Measurements from ENCODE around the gene SPG7. TPM values are rescaled to one million over a fixed set of nuclear protein-coding genes. Genes with fewer than 3 reads are reported as not detected.
"Not testable (repeated sequence)": the region's sequence is repeated elsewhere in the genome, so short reads cannot be mapped to it uniquely, and the experiment has no call there.

SPG7 gene
- total RNA-seq, 1 donor = 78.1 TPM

DNA sequence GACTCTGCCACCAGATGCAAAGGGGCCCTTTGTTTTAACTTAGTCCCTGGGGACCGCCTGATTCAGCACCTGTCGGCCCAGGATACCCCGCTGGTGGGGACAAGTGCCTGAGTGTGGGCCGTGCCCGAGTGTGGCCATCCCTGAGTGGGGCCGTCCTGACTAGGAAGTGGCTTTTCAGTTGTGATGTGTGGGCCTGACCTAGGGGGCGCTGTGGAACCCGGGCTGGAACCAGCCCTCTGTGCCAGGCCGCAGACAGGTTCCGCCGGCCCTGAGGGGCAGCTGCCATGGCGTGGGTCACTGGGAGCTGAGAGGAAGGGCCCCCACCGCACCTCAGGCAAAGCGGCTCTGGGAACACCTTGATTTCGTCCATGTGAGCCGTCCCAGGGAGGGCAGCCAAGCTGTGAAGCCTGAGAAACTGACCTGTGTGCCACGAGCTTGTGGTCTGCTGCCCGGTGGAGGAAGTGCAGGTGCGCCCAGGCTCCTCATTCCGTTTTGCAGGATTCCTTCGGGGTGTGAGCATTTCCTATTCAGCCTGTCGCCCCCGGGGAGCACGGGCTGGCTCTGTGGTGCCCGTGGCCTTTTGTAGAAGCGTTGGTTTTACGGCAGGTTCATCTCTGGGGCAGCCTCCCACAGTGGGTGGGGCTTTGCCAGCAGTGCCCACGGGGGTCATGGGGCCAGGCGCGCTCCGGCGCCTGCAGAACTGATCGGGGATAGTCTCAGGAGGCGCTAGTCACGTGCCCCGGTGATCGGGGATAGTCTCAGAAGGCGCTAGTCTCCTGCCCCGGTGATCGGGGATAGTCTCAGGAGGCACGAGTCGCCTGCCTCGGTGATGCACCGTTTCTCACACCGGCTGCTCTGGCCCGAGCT lies 57.5 kb downstream of the SPG7 start:
- no peak for DNase-seq (ENCODE audit: low read depth)
- TF ChIP-seq, protein P1, sequence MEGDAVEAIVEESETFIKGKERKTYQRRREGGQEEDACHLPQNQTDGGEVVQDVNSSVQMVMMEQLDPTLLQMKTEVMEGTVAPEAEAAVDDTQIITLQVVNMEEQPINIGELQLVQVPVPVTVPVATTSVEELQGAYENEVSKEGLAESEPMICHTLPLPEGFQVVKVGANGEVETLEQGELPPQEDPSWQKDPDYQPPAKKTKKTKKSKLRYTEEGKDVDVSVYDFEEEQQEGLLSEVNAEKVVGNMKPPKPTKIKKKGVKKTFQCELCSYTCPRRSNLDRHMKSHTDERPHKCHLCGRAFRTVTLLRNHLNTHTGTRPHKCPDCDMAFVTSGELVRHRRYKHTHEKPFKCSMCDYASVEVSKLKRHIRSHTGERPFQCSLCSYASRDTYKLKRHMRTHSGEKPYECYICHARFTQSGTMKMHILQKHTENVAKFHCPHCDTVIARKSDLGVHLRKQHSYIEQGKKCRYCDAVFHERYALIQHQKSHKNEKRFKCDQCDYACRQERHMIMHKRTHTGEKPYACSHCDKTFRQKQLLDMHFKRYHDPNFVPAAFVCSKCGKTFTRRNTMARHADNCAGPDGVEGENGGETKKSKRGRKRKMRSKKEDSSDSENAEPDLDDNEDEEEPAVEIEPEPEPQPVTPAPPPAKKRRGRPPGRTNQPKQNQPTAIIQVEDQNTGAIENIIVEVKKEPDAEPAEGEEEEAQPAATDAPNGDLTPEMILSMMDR (IDR thresholded peaks at IDR 0.05; ENCODE audit: insufficient read depth, low read length) = peak; percentile 62
- peak overlapping the region; percentile 48 for H3K4me3 ChIP-seq (ENCODE audit: low read depth, low read length)

DNA sequence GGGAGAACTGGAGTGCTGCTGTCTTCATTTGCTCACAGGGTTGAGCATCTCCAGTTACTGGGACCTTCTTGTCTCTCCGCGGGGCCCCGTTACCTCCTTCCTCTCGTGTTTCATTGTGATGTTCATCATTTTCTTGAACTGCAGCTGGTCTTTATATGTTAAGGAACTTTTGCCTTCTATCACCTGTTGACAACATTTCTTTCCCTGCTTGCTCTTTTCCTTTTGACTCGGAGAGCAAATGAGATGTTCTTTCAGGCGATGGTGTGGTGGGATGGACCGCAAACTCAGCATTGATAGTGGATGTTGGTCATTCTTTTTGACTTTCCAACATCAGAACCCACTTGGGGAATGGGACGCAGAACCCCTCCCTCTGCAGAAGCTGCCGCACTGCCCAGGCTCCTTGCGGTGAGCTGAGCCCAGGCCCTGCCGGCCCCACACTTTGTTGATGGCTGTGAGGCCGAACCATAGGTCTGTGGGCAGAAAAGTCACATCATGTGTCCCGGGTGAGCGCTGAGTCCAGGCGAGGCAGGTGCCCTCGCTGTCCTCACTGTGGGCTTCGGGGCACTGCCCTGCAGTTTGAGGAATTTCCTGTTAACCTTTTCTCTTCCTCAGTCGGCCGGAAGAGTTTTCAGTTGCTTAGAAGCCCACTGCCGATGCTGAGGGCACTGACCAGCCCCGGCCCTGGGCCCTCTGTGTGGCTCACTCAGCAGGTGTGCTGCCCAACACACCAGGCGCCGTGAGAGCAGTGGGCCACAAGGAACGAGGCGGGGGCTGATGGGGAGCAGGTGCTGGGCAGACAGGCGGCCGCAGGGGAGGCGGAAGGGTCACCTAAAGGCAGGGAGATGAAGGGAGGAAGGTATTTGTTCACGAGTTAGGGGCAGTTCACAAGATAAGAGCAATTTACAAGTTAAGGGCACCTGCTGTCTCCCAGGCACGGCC lies 59.7 kb downstream of the SPG7 start:
- TF ChIP-seq, protein P1 (IDR thresholded peaks at IDR 0.05; ENCODE audit: insufficient read depth, low read length) = no peak
- no peak overlapping the region for H3K4me3 ChIP-seq (ENCODE audit: low read depth, low read length)
- DNase-seq (ENCODE audit: low read depth) = no peak

DNA sequence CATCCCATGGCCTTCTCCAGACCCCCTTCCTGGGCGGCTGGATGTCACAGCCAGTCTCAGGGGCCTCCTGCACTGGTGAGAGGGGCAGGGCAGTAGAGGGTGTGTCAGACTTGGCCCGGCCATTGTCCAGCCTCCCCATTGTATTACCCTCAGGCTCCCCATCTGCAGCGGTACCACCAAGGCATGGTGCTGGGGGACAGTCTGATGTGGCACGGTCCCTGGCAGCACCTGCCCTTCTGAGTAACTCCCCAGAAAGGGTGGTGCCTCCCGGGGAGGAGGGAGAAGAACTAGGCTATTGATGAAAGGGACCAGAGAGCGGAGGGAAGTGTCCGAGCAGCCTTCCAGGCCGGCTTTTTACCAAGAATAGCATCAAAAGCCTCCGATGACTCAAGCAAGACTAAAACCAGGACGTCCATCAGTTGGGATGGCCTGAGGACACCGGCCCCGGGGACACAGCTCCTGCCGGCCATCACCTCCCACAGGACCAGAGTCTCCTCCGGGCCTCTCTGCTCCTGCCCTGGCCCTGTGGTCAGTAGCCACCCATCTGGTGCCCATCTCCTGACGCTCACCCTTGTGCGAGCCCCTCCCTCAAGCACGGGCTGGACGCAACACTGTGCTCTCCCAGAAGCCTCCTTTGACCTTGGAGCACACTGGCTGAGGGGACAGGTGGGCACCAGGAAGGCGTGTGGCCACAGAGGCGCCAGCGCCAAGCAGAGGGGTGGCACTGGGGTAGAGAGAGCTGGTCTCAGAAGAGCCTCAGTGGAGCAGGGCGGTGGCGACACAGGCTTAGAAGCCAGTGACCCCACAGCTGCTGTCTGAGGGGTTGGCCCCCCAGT lies 61.5 kb downstream of the SPG7 start:
- no peak overlapping the region for H3K4me3 ChIP-seq (ENCODE audit: low read depth, low read length)
- TF ChIP-seq, protein P1 (IDR thresholded peaks at IDR 0.05; ENCODE audit: insufficient read depth, low read length) = no peak
- DNase-seq (ENCODE audit: low read depth) = no peak

DNA sequence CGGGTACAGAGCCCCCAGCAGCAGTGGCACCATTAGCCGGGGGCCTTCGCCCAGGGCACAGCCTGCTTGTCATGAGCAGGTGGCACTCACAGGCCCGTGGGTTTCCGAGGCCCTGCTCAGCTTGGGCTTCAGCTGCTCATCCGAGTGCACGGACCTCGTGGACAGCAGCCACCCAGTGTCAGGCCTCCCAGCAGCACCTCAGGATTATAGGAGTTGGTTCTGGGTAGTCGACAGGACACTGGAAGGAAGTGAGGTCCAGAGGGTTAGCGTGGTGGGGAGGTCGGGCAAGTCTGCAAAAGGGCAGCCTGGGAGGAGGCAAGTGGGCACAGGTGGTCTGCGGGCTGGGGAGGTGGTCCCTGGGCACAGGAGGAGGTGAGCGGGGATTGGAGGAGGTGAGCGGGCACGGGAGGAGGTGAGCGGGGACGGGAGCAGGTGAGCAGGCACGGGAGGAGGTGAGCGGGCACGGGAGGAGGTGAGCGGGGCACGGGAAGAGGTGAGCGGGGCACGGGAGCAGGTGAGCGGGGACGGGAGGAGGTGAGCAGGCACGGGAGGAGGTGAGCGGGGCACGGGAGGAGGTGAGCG lies 62.2 kb downstream of the SPG7 start:
- TF ChIP-seq, protein P1 (IDR thresholded peaks at IDR 0.05; ENCODE audit: insufficient read depth, low read length) = no peak
- no peak for DNase-seq (ENCODE audit: low read depth)
- no peak overlapping the region for H3K4me3 ChIP-seq (ENCODE audit: low read depth, low read length)

DNA sequence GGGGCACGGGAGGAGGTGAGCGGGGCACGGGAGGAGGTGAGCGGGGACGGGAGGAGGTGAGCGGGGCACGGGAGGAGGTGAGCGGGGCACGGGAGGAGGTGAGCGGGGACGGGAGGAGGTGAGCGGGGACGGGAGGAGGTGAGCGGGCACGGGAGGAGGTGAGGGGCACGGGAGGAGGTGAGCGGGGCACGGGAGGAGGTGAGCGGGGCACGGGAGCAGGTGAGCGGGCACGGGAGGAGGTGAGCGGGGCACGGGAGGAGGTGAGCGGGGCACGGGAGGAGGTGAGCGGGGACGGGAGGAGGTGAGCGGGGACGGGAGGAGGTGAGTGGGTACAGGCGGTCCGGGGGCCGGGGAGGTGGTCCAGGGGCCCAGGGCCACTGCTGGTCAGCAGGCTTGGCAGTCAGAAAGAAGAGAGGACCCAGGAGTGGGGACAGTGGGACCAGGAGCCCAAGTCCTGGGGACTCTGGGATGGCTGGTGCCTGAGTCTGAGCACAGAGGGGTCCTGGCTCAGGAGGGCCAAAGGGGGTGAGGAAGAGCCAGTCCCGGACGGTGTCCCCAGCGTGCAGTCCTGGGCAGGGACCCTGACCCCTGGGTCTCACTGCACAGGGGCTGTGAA lies 62.9 kb downstream of the SPG7 start:
- not testable (repeated sequence) for H3K4me3 ChIP-seq (ENCODE audit: low read depth, low read length); DNase-seq (ENCODE audit: low read depth)

DNA sequence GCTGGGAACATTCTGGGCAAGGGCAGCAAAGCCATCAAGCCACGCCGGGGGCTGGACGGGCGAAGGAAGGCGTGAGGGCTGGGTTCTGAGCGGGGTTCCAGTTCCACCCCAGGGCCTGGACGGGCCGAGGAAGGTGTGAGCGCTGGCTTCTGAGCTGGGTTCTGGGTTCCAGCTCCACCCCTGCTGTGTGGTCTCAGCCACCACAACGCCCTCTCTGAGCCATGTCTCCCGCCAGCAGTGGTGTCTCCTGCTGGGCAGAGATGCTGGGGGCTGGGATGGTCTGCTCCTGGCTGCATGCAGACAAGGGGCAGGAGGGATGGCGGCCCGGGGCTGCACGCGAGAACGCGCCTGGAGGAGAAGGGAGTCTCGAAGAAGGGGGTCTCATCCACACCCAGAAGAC lies 63.4 kb downstream of the SPG7 start:
- no peak overlapping the region for H3K4me3 ChIP-seq (ENCODE audit: low read depth, low read length)
- TF ChIP-seq, protein P1 (IDR thresholded peaks at IDR 0.05; ENCODE audit: insufficient read depth, low read length) = no peak
- no peak for DNase-seq (ENCODE audit: low read depth)
